ENCODE measurements around the gene TP53BP2. TPM values are rescaled to one million over a fixed set of nuclear protein-coding genes. Genes with fewer than 3 reads are reported as not detected.
"Not testable (repeated sequence)": the region's sequence is repeated elsewhere in the genome, so short reads cannot be mapped to it uniquely, and the experiment has no call there.

The TP53BP2 gene, protein sequence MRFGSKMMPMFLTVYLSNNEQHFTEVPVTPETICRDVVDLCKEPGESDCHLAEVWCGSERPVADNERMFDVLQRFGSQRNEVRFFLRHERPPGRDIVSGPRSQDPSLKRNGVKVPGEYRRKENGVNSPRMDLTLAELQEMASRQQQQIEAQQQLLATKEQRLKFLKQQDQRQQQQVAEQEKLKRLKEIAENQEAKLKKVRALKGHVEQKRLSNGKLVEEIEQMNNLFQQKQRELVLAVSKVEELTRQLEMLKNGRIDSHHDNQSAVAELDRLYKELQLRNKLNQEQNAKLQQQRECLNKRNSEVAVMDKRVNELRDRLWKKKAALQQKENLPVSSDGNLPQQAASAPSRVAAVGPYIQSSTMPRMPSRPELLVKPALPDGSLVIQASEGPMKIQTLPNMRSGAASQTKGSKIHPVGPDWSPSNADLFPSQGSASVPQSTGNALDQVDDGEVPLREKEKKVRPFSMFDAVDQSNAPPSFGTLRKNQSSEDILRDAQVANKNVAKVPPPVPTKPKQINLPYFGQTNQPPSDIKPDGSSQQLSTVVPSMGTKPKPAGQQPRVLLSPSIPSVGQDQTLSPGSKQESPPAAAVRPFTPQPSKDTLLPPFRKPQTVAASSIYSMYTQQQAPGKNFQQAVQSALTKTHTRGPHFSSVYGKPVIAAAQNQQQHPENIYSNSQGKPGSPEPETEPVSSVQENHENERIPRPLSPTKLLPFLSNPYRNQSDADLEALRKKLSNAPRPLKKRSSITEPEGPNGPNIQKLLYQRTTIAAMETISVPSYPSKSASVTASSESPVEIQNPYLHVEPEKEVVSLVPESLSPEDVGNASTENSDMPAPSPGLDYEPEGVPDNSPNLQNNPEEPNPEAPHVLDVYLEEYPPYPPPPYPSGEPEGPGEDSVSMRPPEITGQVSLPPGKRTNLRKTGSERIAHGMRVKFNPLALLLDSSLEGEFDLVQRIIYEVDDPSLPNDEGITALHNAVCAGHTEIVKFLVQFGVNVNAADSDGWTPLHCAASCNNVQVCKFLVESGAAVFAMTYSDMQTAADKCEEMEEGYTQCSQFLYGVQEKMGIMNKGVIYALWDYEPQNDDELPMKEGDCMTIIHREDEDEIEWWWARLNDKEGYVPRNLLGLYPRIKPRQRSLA
- total RNA-seq (2014; rRNA removed; shearing (Covaris generic)) = 57.6 and 114 TPM in 2 replicates

GRCh38 chr1:223845810-223846682 is at the start of gene TP53BP2:
TP53BP2 (minus strand) TSS chr1:223845947; CDS start chr1:223845680, 267 bp downstream.
- in situ Hi-C loops (cut with HindIII; ENCODE audit: low sequenced_read_pairs) = no loop called here
- DNase-seq (ENCODE audit: low spot score) = peak; percentile 79

DNA sequence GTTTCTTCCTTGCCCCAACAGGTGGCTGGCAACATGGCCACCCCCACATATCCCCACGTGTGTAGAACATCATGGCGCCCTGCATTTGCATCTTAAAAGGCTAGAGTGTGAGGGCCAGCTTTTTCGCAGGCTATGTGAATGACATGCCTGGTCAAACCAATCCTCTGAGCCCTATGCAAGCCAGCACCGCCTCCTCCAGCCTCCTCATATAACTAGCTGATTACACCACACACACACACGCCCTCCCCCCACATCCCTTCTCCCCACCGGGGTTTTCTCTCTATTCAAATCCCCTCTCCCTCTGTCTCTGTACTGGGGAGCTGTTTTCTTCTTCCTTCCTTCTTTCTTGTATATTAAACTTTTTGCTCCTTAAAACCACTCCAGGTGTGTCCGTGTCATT is 44.7 kb upstream of the TP53BP2 start:
- in situ Hi-C loops (cut with HindIII; ENCODE audit: low sequenced_read_pairs); DNase-seq (ENCODE audit: low spot score): not testable (repeated sequence)

GRCh38 chr1:223889319-223889718 is 43.6 kb upstream of the TP53BP2 start:
- DNase-seq (ENCODE audit: low spot score); in situ Hi-C loops (cut with HindIII; ENCODE audit: low sequenced_read_pairs): not testable (repeated sequence)

DNA sequence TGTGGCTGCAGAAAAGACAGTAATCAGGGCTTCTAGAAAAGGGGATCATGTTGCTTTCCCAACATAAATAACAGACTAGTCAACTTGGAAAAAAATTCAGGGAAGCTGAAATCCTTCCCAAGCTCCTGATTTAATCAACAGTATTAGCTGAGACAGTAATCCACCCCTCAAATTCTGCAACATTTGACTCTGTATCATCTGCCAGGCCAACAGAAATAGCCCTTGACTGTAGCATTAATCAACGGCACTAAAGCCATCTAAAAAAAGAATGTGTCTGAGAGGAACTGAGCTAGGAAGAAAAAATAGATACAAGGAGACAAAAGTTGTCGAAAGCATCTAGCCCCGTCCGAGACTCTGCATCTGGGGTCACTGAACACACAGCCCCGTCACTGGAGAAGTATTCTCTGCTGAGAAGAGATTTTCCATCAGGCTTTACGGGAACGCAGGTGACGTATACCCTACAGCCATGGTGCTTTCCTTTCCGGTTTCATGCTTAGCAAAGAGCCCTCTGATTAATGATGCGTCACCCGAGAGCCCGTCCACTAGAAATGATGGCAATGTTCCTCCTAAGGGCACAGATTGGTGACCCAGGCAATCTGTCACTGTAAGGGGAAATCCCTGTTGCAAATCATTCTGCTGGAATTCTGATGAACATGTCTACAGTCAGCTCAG is 42.1 kb upstream of the TP53BP2 start:
- in situ Hi-C loops (cut with HindIII; ENCODE audit: low sequenced_read_pairs) = no loop called here
- peak; percentile 44 for DNase-seq (ENCODE audit: low spot score)

DNA sequence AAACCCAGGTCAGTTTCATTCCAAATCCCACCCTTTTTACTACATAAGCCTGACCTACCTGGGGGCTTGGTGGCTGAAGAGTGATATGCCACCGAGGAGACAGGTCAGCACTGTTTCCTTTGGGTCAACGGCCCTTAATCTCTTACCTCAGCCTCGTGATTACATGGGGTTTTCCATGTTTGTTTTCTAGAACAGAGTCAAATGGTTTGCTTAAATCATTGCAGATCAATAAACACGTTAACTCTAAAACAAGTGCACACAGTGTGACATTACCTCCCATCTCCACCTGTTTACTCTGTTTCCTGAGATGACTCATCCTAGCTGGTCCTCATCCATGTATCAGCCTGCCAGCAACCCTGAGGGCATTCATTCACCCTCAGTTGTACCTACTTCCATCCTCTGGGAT is 40.8 kb upstream of the TP53BP2 start:
- DNase-seq (ENCODE audit: low spot score) = no peak
- in situ Hi-C loops (cut with HindIII; ENCODE audit: low sequenced_read_pairs) = no loop called here

DNA sequence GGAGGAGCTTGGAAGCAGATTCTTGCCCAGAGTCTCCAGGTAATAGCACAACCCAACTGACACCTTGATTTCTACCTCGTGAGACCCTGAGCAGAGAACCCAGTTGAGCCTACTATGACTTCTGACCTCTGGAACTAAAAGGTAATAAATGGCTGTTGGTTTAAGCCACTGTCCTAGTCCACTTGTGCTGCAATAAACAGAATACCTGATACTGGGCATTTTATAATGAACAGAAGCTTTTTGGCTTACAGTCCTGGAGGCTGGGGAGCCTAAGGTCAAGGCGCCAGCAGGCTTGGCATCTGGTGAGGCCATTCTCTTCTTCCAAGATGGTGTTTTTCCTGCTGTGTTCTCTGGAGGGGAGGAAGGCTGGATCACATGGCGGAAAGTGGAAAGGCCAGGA is 39.9 kb upstream of the TP53BP2 start:
- no peak for DNase-seq (ENCODE audit: low spot score)
- in situ Hi-C loops (cut with HindIII; ENCODE audit: low sequenced_read_pairs) = no loop called here

GRCh38 chr1:223878598-223879325 is 33.0 kb upstream of the TP53BP2 start:
- DNase-seq (ENCODE audit: low spot score) = no peak
- in situ Hi-C loops (cut with HindIII; ENCODE audit: low sequenced_read_pairs) = no loop called here

DNA sequence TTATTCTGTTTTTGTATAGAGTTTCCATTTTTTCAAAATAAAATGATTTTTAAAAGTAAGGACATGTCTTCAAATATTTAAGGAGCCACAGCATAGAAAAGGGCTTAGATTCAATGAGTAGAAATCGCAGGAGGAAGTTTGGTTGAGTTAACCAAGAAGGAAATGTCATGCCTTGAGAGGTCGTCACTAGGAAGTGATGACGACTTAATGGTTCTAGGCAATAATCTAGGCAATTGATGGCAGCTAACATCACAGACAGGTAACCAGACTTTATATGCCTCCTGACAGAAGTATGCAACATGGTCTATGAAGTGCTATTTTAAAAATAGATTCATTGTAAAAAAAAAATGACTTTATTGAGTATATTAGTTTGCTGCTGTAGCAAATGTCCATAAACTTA is 32.1 kb upstream of the TP53BP2 start:
- in situ Hi-C loops (cut with HindIII; ENCODE audit: low sequenced_read_pairs) = no loop called here
- DNase-seq (ENCODE audit: low spot score) = no peak

DNA sequence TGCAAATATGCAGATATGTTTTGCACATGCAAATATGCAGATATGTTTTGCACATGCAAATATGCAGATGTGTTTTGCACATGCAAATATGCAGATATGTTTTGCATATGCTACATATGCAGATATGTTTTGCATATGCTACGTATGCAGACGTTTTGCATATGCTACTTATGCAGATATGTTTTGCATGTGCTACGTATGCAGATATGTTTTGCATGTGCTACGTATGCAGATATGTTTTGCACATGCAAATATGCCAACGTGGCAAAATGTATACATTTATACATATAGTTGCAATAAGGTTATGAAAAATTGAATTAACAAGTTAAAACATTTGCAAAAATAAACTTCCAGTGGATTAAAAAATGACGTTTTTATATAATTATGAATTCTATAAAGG is 30.8 kb upstream of the TP53BP2 start:
- no peak for DNase-seq (ENCODE audit: low spot score)
- in situ Hi-C loops (cut with HindIII; ENCODE audit: low sequenced_read_pairs) = no loop called here

- DNase-seq (ENCODE audit: low spot score) = no peak
- in situ Hi-C loops (cut with HindIII; ENCODE audit: low sequenced_read_pairs) = no loop called here
Measured at GRCh38 chr1:223873044-223873443, 27.3 kb upstream of the TP53BP2 start.

- in situ Hi-C loops (cut with HindIII; ENCODE audit: low sequenced_read_pairs) = no loop called here
Measured at GRCh38 chr1:223872308-223872901, 26.7 kb upstream of the TP53BP2 start.

GRCh38 chr1:223870617-223871574 is 25.1 kb upstream of the TP53BP2 start:
- DNase-seq (ENCODE audit: low spot score) = no peak
- in situ Hi-C loops (cut with HindIII; ENCODE audit: low sequenced_read_pairs) = no loop called here

More at GRCh38 chr1:223872308-223872901, 26.7 kb upstream of the TP53BP2 start:
- DNase-seq (ENCODE audit: low spot score) = no peak

GRCh38 chr1:223864599-223865368 is 19.0 kb upstream of the TP53BP2 start:
- DNase-seq (ENCODE audit: low spot score); in situ Hi-C loops (cut with HindIII; ENCODE audit: low sequenced_read_pairs): not testable (repeated sequence)

- no peak for DNase-seq (ENCODE audit: low spot score)
Measured at GRCh38 chr1:223864084-223864483, 18.3 kb upstream of the TP53BP2 start.

DNA sequence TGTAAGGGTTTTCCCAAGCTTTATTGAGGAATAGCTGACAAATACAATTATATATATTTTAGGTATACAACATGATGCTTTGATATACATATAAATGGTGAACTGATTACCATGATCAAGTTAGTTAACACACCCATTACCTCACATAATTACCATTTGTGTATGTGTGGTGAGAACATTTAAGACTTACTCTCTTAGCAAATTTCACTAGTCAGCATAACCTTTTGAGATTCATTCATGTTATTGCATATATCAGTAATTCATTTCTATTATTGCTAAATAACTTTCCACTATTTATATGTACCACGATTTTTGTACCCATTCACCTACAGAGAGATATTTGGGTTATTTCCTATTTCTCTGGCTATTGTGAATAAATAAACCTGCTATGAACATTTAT is 16.2 kb upstream of the TP53BP2 start:
- in situ Hi-C loops (cut with HindIII; ENCODE audit: low sequenced_read_pairs) = no loop called here
- DNase-seq (ENCODE audit: low spot score) = no peak

More at GRCh38 chr1:223864084-223864483, 18.3 kb upstream of the TP53BP2 start:
- in situ Hi-C loops (cut with HindIII; ENCODE audit: low sequenced_read_pairs) = no loop called here
